Stimulated activated CD4-positive, alpha-beta T cell treated with anti-CD3 and anti-CD28 coated beads, Interleukin-1b, Interleukin-23, amount 100 ng/mL, for 4 hours (primary cell): Measurements from ENCODE around the gene NOL9.
A peak's percentile ranks its signal among the peaks of the same experiment; 100 is the strongest.
"Not testable (repeated sequence)": the region's sequence is repeated elsewhere in the genome, so short reads cannot be mapped to it uniquely, and the experiment has no call there.

Experiments used
- DNase-seq, 2 donors: peaks; one replicate each; pipeline ENCODE4 v3.0.0-alpha.2; 2020; ENCODE audit warnings: low read depth in 2 of 2

Gene NOL9

DNA sequence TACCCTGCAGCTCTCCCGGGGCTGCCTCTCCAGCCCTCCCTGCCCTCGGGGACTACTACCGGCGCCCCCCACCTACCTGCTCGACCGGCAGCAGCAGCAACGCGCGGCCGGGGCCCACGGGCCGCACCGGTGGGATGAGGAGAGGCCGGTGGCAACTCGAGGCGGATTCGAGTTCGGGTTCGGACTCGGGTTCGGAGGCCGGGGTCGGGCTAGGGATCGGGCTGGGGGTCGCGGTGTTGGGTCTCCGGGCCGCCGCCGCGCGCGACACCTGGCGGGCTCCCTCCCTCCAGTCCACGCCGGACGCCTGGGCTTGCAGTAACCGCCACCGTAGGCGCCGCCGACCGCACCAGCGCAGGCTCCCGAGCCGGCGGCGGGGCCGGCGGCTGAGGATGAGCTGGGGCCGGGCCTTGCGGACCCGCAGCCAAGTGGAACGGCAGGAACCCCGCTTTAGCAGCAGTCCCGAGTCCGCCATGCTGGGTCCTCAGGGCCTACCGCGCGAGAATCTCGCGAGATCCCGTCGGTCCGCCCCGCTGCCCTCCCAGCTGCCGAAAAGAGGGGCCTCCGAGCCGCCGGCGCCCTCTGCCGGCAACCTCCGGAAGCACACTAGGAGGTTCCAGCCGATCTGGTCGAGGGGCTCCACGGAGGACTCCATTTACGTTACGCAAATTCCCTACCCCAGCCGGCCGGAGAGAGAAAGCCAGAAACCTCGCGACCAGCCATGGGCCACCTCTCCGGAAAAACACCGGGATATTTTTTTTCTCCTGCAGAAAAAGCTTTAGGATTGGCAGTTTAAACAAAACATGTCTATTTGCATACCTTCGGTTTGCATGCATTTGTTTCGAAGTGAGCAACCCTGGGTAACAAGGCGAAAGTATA, at the start of gene NOL9:
Gene NOL9 (minus strand): TSS at position 483 of the 876 bp plus-strand sequence. CDS start 11 bp downstream, at position 472.
- DNase-seq: peak; percentile 93

DNA sequence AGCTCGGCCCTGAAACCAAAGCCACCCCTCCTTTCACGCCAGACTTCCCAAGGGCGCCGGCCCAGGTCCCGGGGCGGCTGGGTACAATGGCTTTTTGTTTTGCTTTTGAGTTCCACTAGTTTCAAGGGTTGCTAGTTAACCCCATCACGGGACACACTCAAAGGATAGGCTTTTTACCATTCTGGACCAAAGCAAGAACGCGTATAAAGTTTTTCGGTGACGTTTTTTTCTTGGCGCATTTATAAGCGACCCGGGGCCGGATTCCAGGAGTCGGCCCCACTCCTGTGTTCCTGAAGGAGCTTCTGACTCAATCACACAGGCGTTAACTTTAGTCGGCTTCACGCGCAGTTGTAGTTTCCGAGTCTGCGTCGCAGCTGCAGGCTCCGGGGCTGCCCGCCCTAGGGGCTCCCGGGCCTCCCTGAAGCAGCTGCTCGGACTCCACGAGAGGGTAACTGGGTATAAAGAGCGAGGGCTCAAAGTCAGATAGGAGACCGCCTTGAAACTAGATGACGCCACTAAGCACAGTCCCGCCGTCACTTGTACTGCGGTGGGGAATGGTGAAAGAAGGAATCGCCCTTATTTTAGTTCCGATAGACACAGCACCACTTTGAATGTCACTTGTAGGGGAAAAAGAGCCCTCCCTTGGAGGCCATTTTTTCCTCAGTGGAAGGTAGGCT, 49.1 kb upstream of the NOL9 start:
- DNase-seq: peak in 1 of 2 donors; percentile 42

DNA sequence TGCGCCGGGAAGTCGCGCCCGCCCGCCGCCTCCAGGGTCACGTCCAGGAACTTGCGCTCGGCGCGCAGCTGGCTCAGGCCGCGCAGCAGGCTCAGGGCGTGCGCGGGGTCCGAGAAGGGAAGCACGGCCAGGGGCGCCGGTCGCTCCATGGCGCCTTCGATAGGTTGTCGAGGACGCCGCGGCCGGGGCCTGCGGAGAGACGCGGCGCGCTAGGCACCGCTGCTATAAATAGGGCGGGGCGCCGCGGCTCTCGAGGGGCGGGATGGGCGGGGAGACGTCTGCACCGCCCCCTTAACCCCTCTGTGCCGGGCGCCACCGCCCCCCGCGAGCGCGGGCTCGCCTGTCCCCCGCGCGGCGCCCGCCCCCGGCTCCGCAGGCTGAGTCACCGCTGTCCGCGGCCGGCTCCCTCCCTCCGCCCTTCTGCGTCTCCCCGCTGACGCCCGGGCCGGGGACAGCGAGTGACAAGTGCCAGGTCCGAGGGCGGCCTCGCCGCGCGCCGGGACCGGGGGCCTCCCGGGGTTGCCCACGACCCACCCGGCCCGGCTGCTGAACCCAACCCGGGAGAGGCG, 48.4 kb upstream of the NOL9 start, which contains the start of gene KLHL21:
Gene KLHL21 (minus strand): TSS at position 201 of the 569 bp plus-strand sequence. CDS start 52 bp downstream, at position 149.
- DNase-seq: peak; percentile 80 to 85

DNA sequence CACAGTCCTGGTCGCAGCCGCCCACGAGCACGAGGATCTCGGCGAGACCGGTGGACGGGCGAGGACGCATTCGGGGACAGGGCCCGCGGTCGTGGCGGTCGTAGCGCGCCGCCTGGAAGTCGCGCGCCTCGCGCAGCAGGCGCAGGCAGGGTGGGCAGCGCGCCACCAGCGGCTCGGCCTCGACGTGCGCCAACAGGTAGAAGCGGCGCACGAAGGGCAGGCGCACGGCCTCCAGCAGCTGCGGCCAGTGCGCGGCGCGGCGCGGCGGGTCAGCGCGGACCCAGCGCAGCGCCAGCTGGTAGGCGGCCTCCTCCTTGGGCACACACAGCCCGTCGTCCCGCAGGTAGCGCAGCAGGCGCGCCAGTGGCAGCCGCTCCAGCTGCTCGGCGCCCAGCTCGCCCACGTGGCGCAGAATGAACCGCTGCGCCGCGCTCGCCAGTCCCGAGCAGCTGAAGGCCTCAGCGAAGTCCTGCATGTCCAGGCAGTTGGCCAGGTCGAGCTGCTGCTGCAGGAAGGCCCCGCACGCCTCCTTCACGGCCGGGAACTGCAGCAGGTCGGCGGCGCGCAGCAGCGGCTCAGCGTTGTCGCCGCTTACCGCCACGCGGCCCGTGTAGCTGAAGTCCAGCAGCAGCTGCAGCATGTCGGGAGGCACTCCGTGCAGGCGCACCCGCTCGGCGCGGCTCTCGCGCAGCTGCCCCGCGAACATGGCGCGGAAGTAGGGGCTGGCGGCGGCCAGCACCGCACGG, 47.8 kb upstream of the NOL9 start:
- DNase-seq: no peak

DNA sequence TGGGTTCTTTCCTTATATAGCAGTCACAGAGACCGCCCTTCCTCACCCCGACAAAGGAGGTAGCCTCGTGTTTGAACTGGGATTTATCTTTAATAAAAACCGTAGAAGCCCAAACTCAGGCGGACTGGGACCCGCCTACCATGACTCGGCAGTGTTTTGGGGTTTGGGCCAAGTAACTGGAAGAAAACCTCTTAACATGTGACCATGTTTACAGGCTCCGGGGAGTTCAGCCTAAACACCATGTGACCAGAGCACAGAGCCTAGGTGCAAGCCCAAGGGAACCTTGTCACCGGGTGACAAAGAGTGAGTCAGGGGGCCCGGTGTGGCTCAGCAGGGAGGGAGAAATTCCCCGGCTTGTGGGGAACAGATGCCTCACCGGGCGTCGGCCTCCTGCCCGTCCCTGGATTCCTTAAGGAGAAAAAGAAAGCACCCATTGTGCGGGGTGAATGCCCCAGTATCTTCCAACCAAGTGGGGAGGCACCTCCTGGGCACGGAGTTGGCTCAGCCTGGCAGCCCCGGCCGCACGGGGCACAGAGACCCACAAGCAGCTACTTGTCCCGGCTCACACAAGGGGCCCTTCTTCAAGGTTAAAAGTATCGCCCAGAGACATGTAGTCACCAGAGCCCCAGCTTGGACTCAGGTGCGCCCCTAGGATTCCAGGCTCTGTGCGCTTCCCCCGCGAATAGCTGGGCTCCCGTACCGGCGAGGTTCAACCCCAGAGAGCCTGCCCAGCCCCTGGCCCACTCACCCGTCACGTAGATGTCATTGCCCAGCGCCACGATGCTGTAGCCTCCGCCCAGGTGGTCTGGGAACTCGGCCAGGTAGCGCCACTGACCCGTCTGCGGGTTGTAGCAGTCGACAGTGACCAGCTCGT, 47.0 kb upstream of the NOL9 start:
- DNase-seq: peak; percentile 63 to 65

DNA sequence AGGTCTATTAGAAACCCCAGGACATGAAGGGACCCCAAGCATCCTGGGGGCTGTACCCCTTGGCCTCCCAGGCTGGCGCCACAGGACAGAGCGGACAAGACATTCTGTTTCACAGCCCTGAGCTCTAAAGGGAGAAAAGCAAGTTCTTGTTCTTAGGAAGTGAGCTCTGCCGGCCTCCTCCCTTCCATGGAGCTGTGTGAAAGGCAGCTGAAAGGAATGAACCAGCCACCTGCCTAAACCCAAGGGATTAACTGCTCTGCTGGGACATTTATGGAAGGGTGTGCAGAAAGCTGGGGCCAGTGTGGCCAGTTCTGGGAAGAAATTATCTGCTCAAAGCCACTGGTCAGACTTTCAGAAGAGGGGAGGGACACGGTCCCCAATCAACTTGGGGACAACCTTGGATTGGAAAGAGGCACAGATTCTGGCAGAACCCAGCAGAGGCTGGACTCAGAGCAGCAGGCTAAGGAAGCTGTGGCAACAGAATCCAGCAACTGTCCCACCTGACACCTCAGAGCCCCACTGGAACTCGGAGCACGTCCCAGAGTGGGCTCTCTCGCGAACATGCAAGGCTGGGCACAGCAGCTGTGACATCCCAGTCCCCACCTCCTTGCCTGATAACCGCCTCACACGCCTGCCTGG, 46.2 kb upstream of the NOL9 start:
- no peak for DNase-seq

DNA sequence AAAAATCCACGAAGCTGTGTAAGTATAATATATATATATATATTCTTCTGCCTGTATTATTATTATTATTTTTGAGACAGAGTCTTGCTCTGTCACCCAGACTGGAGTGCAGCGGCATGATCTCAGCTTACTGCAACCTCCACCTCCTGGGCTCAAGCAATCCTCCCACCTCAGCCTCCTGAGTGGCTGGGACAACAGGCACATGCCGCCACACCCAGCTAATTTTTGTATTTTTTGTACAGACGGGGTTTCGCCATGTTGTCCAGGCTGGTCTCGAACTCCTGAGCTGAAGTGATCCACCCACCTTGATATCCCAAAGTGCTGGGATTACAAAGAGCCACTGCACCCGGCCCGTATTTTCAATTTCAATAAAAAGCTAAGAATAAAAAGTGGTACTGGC, 45.7 kb upstream of the NOL9 start:
- DNase-seq: not testable (repeated sequence)

DNA sequence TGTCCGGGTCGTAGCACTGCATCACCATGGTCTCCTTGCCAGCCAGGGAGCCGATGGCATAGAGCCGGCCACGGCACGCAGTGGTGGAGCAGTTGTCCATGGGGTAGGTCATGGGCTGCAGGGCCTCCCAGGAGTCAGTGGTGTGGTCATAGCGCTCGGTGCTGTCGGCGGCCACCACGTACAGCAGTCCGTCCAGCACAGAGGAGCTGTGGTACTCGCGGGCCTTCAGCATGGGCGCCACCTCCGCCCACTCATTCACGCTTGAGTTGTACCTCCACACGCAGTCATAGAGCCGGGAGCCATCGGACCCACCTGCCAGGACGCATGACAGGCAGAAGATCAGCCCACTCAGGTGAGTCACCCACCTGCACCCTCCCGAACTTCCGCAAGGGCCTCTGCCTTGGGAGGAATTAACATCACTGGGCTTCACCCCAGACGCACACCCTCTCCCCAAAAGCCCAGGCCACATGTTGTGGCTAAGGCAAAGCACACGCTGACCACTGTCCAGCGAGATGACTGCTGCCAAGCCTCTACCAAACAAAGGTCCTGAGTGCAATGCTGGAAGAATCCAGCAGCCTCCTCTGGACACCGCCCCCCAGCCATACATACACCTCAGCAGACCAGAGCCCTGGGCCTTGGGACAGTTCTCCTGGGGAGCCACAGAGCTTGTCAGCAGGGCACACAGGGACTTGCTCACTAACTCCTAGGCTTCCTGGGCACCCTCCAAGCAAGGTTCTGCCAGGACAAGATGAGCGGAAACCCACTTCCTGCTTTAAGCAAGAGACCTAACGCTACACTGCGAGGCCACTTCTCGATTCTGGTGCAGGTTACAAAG, 45.0 kb upstream of the NOL9 start:
- DNase-seq: peak; percentile 38 to 55

DNA sequence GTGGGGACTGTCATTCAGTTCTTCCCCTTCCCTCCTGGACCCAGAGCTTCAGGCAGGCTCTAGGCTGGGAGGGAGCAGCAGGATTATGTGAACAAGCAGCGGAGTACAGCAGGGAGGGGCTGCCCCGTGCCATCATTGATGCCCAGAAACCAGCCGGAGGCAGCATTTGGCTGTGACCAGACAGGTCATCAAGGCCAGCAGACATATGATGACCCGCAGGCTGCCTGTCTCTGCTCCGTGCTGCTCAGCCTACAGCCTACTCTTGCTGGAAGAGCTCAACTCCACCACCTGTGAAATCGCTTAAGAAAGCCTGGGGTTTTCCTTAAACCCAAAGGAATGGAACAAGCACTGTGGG, 43.4 kb upstream of the NOL9 start:
- no peak for DNase-seq

DNA sequence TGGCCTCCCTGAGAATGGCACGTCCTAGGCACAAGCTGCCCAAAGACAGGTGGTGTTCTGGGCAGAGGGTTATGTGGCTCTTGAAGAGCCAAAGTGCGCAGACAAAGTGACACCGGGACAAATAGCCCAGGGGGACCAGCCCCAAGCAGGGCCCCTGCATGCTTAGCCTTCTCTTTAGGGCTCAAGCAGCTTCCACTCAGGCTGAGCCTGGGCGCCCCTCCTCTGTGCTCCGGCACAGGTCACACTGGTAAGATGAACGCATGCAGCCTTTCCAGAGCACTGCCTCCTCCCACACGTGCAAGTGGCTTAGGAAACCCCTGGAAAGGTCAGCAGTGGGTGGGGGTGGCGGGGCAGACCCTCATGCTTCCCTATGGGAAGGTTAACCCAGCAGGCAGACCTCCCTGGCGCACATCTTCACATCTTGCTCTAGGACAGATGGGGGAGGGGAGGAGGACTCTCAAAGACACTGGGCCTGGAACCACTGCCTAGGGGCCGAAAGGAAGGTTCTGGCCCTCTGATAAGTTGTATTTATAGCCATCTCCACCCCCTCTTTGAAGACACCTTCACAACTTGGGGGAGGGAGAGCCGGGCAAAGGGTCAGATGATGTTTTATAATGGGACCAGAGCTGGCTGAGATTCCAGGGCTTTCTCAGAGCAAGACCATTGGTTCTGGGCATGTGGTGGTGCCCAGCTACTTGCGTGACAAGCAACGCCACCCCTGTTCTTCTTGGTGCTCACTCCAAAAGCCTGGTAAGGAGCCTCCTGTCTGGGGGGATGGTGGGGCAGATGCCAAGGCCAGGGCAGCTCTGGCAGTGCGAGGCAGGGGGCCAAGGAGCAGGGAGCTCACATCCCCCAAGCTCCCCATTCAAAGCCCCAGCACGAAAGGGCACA, 42.8 kb upstream of the NOL9 start:
- no peak for DNase-seq

DNA sequence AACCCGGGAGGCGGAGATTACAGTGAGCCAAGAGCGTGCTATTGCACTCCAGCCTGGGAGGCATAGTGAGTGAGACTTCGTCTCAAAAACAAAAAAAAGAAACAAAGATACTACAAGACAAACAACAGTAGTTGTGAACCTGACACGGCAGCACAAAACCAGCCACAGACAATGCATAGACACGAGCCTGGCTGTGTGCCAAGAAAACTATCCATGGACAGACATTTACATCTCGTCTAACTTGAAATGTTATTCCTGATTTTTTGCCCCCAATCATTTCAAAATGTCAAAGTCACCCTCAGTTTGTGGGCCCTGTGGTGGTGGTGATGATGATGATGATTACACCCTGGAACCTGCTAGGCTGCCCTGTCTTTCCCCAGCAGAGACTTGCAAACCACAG, 42.0 kb upstream of the NOL9 start:
- DNase-seq: no peak

DNA sequence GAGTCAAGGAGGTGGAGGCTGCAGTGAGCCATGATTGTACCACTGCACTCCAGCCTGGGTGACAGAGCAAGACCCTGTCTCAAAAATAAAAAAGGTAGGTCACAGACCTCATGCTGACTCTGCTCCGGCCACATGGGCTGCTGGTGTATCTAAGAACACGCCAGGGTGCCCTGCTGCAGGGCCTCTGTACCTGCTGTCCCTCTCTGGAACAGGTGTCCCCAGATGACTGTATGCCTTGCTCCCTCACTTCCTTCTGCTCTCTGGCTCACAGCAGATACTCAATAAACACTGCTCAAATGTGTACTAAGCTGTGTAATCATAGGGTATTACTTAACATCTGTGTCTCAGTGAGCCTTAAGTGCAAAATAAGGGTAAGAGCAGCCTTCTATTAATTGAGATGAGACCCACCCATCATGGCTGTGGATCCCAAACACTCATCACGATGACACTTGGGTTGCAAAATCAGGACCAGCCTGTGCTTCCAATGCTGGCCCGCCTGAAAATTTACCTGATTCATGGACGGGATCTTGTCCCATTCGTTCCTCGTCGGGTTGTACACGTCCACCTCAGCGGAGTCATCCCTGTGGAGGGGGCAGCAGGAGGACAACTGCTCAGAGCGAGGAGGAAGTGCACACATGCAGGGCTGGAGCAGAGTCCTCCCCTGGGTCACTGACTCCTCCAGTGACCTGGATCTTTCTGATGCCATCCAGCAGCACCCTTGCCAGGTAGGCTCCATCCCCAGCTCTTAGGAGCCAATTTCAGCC, 40.8 kb upstream of the NOL9 start:
- DNase-seq: no peak

DNA sequence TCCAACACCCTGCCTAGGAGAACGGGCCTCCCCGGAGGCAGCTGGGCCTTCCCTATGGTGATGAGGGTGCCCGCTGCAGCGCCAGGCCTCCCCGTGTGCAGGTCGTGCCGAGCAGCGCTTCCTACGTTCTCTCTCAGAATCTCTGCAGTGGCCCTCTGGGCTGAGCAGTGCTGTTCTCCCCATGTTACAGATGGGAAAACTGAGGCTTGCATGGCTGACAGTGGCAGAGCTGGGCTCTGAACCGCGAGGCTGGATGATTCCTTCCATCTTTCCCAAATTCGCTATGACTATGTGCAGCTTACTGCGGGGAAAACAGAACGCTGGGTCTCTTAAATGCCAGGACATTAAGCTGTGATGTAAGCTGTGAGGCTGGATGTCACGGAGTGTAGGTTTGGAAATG, 39.5 kb upstream of the NOL9 start:
- no peak for DNase-seq

DNA sequence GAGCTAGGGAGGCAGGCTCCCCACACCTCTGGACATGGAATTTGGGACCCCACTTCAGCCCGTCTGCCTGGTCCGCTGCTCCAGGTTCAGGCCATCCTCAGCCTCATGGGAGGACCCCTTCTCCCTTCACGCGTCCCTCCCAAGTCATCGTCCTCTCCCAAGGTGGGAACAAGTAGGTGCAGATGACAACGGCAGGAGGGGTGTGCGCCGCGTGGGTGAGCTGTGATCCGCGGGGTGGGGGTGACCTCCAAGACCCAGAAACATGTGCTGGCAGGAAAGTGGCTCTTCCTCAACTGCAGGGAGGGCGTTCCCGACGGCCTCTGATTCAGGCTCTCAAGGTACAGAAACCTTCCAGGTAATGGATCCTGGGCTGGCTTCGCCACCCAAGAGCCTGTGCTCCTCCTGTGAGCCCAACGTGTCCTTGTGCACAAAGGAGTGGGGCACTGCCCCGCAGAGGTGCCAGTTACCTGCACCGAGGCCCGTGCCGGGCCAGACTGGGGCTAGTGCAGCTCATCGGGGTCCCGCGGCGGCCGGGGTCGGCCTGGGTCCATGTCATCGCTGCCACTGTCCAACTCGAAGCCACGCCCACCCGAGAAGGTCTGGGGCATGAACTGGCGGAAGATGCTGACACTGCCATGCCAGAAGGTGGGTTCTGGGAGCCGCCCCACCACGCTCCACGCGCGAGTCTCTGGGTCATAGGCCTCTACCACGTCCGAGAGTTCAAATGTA, 38.7 kb upstream of the NOL9 start:
- no peak for DNase-seq

DNA sequence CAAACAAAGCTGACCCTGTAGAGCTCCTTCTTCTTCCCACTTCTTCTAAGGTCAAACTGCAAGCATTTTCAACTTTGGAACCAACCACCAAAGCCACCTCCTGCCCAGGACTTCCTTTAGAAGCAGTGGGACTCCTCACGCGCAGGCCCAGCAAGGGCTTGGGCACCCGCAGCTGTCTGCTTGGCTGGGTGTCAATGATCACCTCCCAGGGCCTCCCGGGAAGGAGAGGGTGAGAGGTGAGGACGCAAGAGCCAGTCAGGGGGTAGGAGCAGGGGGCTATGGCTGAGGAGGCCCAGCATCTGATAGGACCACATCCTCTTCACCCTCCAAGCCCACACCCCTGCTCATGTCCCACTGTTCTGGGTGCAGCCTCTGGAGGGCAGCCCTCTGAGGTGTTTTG, 38.1 kb upstream of the NOL9 start:
- DNase-seq: no peak

DNA sequence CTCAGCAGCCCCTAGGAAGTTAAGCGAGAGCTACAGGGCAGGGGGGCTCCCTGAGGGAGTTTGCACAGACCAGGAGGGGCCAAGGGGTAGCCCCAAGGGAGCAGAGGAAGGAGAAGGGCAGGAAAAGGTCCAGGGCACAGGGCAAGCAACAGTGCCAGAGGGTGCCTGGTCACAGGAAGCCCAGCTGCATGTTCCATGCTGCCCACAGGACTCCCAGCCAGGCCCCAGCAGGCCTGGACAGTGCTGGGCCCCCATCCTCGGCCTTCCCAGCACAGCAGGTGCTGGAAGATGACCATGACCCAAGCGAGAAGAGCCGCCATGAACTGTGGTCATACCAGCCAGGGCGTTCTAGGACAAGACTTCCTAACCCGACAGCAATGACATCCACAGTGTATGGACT, 37.3 kb upstream of the NOL9 start:
- DNase-seq: no peak

DNA sequence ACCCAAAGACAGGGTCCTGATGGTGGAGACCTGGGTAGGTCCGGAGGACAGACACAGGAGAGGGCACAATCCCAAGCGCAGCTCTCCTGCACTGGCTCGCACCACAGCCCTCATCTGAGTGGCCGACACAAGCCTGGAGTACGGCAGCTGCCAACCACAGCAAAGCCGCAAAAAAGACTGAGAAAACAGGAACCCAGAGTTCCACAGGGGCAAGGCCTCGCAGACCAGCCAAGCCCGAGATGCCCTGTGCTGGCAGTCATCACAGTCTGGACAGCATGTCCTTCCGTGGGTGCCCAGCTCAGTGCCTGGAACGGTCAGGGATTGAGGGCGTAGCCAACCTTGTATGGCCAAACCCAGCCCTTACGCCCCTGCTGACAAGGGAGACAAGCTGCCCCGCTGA, 36.9 kb upstream of the NOL9 start:
- DNase-seq: no peak
